Ishikawa (cell line): ENCODE data around the gene NEO1.

Experiments
- CEBPB ChIP-seq: IDR thresholded peaks from 2 replicates; pipeline ENCODE4 v1.6.1; 2012
- CREB1 ChIP-seq: IDR thresholded peaks from 2 replicates; pipeline ENCODE4 v1.6.1; 2012; ENCODE audit warnings: low read depth
- EGR1 ChIP-seq: IDR thresholded peaks from 2 replicates; pipeline ENCODE4 v1.6.1; 2012
- EP300 ChIP-seq: IDR thresholded peaks from 2 replicates; pipeline ENCODE4 v1.6.1; 2012; ENCODE audit warnings: borderline replicate concordance
- FOXM1 ChIP-seq: IDR thresholded peaks from 2 replicates; pipeline ENCODE4 v1.6.1; 2012; ENCODE audit warnings: low read depth, borderline replicate concordance
- NFIC ChIP-seq: IDR thresholded peaks from 2 replicates; pipeline ENCODE4 v1.6.1; 2012
- RAD21 ChIP-seq: IDR thresholded peaks from 2 replicates; pipeline ENCODE4 v1.6.1; 2012; ENCODE audit warnings: low read depth
- TAF1 ChIP-seq: IDR thresholded peaks from 2 replicates; pipeline ENCODE4 v1.6.1; 2012; ENCODE audit warnings: low read depth, mild to moderate bottlenecking
- TCF12 ChIP-seq: IDR thresholded peaks from 2 replicates; pipeline ENCODE4 v1.6.1; 2012; ENCODE audit warnings: low read depth
- TEAD4 ChIP-seq: IDR thresholded peaks from 2 replicates; pipeline ENCODE4 v1.6.1; 2012
- YY1 ChIP-seq: IDR thresholded peaks from 2 replicates; pipeline ENCODE4 v1.6.1; 2012; ENCODE audit warnings: low read depth
- ZBTB7A ChIP-seq: IDR thresholded peaks from 2 replicates; pipeline ENCODE4 v1.6.1; 2012; ENCODE audit warnings: low read depth
- TF ChIP-seq, protein P1 (sequence below): IDR thresholded peaks from 2 replicates; pipeline ENCODE4 v1.6.1; 2012
- TF ChIP-seq, protein P2 (sequence below): IDR thresholded peaks from 2 replicates; pipeline ENCODE4 v1.6.1; 2012; ENCODE audit warnings: low read depth, mild to moderate bottlenecking
- TF ChIP-seq, protein P3 (sequence below): IDR thresholded peaks from 2 replicates; pipeline ENCODE4 v1.6.1; 2012

The NEO1 gene

DNA sequence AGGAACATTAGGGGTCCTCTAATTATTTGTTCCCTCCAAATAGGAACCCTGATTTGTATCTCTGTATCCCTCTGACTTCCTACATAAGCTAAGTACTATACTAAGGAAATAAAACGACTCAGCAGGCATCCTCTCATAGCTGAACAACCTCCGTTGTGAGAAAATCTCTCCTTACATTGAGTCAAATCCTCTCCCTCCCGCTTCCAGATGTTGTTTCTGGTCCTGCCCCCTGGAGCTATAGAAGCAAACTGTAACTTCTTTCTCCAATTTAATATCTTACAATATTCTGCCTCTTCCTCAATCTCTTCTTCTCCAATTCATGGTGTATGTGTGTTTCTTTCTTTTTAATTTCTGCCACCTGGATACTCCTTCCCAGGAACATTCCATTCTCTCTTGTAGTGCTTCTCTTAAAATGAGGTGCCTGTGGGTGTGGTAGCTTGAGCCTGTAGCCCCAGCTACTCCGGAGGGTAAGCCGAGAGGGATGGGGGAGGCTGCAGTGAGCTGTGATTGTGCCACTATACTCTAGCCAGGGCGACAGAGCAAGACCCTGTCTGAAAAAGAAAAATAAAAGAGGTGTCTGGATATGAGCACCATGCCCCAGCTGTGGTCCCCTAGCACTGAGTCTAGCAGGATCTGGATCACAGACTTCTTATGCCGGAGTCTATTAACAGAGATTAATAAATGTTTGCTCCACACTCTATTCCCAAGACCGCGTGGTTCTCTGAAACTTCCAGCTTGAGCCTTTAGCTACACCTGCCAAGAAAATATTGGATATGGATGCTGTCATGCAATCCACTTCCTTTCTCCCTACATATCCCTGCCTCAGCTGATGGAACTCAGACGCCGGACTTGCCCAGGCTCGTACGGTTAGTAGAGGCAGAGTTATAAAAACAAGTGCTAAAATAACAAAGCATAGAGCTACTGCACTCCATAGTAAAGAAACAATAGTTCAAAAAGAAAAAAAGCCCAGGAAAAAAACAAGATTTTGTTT is 42.9 kb upstream of the NEO1 start:
- TF ChIP-seq RAD21 (no peak), TAF1 (no peak), EGR1 (no peak), NFIC (no peak)

DNA sequence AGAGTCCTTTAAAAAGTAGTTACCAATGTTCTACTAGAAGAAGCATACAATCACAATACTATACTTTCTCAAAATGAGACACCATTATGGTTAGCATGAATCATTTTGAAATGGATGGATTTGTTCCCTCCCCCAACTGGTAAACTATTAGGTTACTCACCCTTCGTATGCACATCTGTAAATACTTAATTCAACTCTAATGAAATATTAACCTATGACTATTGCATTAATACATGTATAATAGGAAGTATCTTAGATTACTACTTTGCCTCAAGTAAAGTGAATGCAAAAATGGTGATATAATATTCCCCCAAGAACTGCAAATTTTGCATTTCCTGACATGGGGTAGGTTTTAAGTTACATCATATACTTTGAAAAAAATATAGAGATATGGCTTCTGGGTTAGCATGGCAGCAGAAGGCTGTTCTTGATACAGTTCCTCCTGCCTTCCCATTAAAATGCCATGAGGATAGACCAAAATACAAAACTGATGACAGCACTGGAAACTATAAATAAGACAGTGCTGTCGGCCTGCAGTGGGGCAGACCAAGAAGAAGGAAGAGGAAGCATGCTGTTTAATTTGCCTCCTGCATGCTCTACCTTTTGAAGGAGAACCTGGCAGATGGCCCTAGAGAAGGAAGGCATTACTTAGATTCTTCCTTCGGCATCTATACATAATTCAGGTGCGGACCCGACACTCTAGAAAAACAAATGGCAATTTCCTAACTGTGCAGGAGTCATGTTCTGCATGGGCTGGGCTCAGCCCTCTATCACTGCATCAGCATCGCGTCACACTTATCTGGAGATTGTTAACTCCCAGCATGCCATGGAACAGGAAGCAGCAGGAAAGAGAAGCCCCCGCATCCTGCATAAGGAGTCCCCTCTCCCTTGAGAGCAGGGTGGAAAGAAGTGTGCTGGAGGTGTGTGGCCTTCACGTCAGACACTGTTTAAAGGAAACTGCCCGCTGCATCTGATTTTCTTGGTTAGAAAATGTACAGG is 41.8 kb upstream of the NEO1 start:
- TF ChIP-seq ZBTB7A (no peak), EGR1 (no peak), RAD21 (no peak), TCF12 (no peak)
- TF ChIP-seq, protein P1, sequence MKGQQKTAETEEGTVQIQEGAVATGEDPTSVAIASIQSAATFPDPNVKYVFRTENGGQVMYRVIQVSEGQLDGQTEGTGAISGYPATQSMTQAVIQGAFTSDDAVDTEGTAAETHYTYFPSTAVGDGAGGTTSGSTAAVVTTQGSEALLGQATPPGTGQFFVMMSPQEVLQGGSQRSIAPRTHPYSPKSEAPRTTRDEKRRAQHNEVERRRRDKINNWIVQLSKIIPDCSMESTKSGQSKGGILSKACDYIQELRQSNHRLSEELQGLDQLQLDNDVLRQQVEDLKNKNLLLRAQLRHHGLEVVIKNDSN, result no peak

DNA sequence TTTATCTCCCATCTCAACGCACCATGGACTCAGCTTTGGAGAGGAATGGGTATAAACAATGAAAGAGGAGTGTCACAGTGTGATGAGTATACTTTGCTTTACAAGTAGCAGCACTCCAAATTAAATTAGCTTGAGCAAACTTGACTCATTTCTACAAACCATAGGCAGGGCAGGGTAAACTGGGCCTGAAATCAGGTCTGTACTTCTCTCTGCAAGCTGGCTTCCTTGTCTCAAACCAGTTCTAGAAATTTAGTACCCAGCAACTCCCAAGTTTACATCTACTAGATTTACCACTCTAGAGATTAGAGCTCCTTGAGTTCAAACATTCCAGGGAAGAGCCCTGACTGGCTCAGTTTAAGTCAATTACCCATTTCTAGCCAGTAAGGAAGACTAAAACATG is 37.4 kb upstream of the NEO1 start:
- no peak for TF ChIP-seq NFIC
- no peak for TF ChIP-seq EGR1
- TF ChIP-seq, protein P1, result no peak

DNA sequence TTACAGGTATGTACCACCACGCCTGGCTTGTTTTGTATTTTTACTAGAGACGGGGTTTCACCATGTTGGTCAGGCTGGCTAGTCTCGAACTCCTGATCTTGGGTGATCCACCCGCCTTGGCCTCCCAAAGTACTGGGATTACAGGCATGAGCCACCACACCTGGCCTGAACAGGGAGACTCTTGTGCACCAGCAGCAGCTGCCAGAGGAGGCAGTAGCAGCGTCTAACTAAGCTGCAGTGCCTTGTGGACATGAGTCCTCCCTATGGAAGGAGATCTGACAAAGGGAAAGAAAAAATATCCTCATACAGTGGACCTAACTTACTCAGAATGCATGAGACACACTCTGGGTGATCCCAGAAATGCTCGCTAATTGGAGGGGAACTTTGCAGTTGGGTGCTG is 36.8 kb upstream of the NEO1 start:
- TF ChIP-seq, protein P2, sequence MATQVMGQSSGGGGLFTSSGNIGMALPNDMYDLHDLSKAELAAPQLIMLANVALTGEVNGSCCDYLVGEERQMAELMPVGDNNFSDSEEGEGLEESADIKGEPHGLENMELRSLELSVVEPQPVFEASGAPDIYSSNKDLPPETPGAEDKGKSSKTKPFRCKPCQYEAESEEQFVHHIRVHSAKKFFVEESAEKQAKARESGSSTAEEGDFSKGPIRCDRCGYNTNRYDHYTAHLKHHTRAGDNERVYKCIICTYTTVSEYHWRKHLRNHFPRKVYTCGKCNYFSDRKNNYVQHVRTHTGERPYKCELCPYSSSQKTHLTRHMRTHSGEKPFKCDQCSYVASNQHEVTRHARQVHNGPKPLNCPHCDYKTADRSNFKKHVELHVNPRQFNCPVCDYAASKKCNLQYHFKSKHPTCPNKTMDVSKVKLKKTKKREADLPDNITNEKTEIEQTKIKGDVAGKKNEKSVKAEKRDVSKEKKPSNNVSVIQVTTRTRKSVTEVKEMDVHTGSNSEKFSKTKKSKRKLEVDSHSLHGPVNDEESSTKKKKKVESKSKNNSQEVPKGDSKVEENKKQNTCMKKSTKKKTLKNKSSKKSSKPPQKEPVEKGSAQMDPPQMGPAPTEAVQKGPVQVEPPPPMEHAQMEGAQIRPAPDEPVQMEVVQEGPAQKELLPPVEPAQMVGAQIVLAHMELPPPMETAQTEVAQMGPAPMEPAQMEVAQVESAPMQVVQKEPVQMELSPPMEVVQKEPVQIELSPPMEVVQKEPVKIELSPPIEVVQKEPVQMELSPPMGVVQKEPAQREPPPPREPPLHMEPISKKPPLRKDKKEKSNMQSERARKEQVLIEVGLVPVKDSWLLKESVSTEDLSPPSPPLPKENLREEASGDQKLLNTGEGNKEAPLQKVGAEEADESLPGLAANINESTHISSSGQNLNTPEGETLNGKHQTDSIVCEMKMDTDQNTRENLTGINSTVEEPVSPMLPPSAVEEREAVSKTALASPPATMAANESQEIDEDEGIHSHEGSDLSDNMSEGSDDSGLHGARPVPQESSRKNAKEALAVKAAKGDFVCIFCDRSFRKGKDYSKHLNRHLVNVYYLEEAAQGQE, result no peak
- TF ChIP-seq YY1 (no peak), EGR1 (no peak), TEAD4 (no peak), TCF12 (no peak), CEBPB (no peak), EP300 (no peak), NFIC (no peak)

DNA sequence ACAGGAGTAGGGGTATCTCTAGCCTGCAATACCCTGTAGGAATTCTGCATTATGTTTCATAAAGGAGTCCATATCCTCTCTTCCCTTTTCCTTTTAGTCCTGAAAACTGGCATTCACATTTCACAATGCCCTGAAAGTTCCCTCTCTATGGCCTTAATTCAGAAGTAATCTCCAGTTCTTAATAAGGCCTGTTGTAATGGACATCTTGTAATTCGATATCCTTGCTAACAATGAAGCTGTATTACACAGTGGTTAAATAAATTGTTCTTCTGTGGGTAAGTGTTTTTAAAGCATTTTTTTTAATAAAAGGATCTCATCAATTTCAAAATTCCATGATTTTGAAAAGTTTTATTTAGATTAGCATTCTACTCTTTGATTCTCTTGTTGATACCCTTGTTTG is 34.3 kb upstream of the NEO1 start:
- no peak for TF ChIP-seq CREB1
- TF ChIP-seq TEAD4, result no peak

DNA sequence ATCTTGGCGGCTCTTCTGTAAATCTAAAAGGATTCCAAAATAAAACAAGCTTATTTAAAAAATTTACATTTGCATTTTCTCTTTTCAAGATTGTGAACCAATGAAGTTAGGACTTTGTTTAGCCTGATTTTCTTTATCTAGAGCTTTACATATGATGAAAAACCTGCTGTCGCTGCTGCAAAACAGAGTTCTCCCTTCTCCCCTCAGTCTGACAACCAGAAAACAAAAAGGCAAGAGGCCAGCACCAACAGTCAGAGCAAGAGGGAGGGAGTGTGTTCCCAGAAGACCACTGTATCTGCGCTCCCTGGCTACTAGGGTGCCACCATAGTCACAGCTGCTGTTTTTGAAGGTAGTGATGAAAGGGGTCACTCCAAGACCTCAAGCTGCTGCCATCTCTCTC is 33.1 kb upstream of the NEO1 start:
- no peak for TF ChIP-seq EP300
- no peak for TF ChIP-seq RAD21
- TF ChIP-seq FOXM1, result no peak
- TF ChIP-seq YY1, result no peak
- TF ChIP-seq TCF12, result no peak
- TF ChIP-seq, protein P1, result no peak
- TF ChIP-seq, protein P3, sequence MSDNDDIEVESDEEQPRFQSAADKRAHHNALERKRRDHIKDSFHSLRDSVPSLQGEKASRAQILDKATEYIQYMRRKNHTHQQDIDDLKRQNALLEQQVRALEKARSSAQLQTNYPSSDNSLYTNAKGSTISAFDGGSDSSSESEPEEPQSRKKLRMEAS, result no peak
- no peak for TF ChIP-seq NFIC
- no peak for TF ChIP-seq CEBPB
- no peak for TF ChIP-seq CREB1

DNA sequence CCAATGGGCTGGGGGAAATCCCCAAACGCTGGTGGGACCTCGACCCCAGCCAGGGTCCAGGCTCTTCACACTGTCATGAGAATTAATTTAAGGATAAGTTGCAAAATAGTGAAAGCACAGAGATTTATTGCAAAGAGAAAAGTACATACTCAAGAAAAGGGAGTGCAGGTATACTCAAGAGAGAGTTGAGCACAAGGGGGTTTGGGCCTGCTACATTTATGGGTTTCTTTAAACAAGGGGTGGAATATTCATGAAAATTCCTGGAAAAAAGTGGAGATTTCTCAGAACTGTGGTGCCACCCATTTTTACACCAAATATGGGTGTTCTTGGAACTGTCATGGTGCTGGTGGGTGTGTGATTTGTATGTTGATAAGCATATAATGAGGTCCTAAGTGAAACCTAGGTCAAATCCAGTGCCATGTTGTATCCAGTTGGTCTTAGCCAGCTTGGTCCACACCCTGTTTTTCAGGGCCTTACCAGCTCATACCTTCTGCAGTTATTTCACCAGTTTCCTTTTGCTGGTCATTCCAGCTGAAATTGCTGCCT is 32.6 kb upstream of the NEO1 start:
- TF ChIP-seq ZBTB7A (no peak), CREB1 (no peak), RAD21 (no peak), EGR1 (no peak), FOXM1 (no peak), YY1 (no peak), TCF12 (no peak)
